LNCaP clone FGC (cell line): ENCODE data around the gene ANGPTL8.
A peak's percentile ranks its signal among the peaks of the same experiment; 100 is the strongest.

Experiments used
- DNase-seq: peaks from one replicate; pipeline ENCODE4 v3.0.0-alpha.2; 2011; ENCODE audit warnings: low read depth
- H3K4me3 ChIP-seq: 2 replicates; pipeline ENCODE4 v1.5.1; 2011; ENCODE audit warnings: mild to moderate bottlenecking, low read depth, low read length, control low read depth
- TF ChIP-seq, protein P1 (sequence below): IDR thresholded peaks from 2 replicates; pipeline ENCODE4 v1.5.1; 2012; ENCODE audit warnings: mild to moderate bottlenecking; ENCODE audit not compliant: control insufficient read depth, insufficient read depth; ENCODE audit errors: extremely low read depth

The ANGPTL8 gene

DNA sequence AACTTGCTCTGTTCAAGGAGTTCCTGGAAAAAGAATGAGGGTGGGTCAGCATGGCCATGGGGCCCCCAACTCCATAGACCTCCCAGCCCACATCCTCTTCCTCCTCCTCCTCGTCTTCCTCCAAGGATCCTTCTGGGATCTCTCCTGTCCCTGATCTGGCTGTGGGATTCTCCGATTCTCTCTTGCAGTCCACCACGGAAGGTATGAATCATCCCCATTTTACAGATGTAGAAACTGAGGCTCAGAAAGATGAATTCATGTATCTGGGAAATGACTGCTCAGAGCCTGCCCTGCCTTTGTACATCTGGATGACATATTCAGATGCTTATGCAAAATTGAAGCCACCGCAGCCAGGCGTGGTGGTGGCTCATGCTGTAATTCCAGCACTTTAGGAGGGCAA, 39.9 kb upstream of the ANGPTL8 start:
- DNase-seq, result no peak
- TF ChIP-seq, protein P1, sequence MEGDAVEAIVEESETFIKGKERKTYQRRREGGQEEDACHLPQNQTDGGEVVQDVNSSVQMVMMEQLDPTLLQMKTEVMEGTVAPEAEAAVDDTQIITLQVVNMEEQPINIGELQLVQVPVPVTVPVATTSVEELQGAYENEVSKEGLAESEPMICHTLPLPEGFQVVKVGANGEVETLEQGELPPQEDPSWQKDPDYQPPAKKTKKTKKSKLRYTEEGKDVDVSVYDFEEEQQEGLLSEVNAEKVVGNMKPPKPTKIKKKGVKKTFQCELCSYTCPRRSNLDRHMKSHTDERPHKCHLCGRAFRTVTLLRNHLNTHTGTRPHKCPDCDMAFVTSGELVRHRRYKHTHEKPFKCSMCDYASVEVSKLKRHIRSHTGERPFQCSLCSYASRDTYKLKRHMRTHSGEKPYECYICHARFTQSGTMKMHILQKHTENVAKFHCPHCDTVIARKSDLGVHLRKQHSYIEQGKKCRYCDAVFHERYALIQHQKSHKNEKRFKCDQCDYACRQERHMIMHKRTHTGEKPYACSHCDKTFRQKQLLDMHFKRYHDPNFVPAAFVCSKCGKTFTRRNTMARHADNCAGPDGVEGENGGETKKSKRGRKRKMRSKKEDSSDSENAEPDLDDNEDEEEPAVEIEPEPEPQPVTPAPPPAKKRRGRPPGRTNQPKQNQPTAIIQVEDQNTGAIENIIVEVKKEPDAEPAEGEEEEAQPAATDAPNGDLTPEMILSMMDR, result no peak
- no peak overlapping the region for H3K4me3 ChIP-seq

DNA sequence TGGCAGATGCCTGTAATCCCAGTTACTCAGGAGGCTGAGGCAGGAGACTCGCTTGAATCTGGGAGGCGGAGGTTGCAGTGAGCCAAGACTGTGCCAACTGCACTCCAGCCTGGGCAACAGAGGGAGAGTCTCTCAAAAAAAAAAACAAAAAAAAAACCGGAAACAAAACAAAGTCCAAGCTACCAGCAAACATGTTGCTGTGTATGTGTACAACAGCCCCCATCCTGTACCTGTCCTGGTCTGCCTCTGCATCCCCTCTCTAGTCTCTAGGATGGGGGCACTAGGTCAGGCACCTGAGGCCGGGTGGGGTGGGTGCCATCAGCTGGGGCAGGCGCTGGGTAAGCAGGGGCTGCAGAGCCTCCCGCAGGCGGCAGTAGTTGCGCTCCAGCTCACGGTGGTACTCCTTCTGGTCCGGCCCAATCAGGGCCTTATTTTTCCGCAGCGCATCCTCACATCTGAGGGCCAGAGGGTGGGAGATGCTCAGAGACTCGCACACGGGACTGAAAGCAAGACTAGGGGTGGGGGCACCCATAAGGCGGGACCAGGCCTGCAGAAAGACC, 39.3 kb upstream of the ANGPTL8 start:
- TF ChIP-seq, protein P1, result no peak
- DNase-seq, result no peak
- no peak overlapping the region for H3K4me3 ChIP-seq

DNA sequence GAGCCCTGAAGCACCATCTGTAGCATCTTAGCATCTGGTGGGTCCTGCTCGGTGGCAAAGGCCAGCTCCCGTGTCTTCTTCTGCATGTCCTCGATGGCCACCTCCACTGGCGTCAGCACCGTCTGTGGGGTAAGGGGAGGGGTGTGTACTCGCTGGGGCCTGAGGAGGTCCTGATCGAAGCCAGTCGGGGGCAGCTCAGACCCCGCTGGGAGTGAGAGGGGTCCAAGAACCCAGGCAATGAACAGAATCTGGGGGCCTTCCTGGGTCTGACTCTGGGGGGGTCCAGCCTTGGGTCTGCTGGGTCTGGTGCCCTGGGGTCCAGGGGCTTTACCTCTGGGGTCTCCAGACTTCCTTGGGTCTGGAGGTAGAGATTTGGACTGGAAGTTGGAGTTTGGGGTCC, 38.5 kb upstream of the ANGPTL8 start:
- TF ChIP-seq, protein P1, result no peak
- no peak overlapping the region for H3K4me3 ChIP-seq
- no peak for DNase-seq

DNA sequence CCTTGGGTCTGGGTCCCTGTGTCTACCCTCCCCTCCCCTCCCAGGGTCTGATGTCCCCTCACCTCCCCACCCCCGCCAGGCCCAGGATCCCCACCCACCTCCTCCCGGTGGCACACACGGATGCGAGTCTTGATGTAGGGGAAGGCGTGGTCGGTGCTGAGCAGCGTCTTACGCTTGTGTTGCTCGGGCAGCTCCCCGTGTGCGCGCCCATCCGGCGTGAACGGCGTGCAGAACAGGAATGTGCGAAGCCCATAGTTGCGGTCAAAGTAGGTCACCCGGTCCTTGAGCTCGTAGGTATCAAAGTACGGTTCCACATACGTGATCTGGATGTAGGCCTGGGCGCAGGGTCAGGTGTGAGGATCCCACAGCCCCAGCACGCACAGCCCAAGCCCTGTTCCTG, 37.6 kb upstream of the ANGPTL8 start:
- DNase-seq, result no peak
- H3K4me3 ChIP-seq, result no peak overlapping the region
- TF ChIP-seq, protein P1, result no peak

DNA sequence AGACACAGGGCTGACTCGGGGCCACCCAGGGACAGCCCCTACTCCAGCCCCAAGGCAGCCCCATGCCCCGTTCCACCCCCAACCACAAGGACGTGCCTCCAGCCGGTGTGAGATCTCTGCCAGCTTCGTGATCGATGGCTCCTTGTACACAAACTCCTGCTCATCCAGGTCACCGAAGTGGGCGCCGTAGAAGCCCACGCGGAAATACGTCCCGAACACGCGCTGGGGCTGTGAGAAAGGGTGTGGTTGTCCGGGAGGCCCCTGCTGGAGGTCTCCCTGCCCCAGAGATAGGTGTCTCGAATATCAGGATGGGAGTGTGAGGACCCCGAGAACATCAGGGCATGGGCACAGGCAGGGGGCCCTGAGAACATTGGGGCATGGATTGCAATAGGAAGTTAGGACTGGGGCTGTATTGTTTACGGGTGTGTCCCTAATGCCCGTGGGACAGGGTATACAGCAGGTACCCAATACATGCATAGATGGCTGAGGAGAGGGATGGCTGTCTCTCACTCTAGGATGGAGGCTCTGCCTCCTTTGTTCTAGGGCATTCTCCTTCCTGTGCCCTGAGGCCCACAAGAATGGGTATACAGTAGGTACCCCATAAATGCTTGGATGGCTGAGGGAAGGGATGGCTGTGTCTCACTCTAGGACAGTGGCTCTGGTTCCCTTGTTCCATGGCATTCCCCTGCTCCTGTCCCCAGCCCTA, 36.8 kb upstream of the ANGPTL8 start:
- H3K4me3 ChIP-seq, result no peak overlapping the region
- no peak for DNase-seq
- TF ChIP-seq, protein P1, result no peak

DNA sequence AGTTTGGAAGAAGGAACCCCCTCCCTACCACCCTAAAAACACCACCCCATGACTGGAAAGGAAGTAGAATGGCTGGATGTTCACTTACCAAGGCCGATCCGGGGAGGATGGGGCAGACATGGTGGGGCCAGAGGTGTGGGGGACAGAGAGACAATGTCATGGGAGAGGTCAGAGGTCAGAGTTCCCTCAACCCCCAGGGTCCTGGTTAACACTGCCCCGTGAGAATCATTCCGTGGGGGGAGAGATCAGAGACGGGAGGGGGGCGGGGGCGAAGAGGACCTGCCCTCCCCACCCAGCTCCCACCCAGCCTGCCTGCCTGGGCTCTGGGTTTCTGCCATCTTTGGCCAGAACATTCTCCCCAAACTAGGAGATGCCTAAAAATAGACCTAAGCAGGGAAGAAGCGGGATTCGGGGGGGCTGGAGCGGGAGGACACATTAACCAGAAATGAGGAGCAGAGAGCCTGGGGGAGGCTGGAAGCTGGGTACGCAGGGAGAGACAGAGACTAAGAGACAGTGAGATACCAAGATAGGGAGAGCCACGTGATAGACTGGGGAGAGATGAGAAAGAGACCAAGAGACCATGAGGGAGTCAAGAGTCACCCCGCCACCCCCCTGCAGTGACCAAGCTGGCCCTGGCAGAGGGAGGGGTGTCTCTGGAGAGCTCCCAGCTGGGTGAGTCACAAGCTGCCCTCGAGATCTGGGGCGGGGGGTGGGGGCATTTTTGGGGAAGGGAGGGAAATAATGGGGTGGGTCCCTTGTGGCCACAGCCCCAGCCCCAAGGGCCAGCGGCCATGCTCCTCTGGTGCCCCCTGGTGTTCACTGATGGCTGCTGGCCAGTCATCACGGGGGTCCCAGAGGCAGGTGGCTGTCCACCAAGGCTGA, 36.0 kb upstream of the ANGPTL8 start:
- DNase-seq, result no peak
- TF ChIP-seq, protein P1, result peak; percentile 67
- H3K4me3 ChIP-seq, result no peak overlapping the region
